Measurements from ENCODE around the gene ARHGAP35.

- TF ChIP-seq CTCF (IDR thresholded peaks at IDR 0.05) (no peak), POLR2A (IDR thresholded peaks at IDR 0.05) (no peak), EP300 (IDR thresholded peaks at IDR 0.05) (no peak)
These were observed 21.2 kb downstream of the ARHGAP35 start for GRCh38 chr19:46882034-46882433.

Data from gastroesophageal sphincter (tissue), 3 donors.